GM06990 (cell line): ENCODE results near the gene ZNRF4.
"Not testable (repeated sequence)": the region's sequence is repeated elsewhere in the genome, so short reads cannot be mapped to it uniquely, and the experiment has no call there.

ENCODE experiments used
- DNase-seq: peaks from one replicate; pipeline ENCODE4 v3.0.0-alpha.2; 2011; ENCODE audit not compliant: insufficient read length; ENCODE audit errors: extremely low read depth
- H3K27me3 ChIP-seq: replicated peaks from 2 replicates; pipeline ENCODE4 v1.6.0; 2011; ENCODE audit warnings: low read length; ENCODE audit not compliant: control insufficient read depth, insufficient read depth
- H3K36me3 ChIP-seq: 2 replicates; pipeline ENCODE4 v1.5.1; 2011; ENCODE audit warnings: low read length; ENCODE audit not compliant: control insufficient read depth, insufficient read depth
- H3K4me3 ChIP-seq: replicated peaks from 2 replicates; pipeline ENCODE4 v1.5.1; 2011; ENCODE audit warnings: low read depth, mild to moderate bottlenecking, control low read depth, low read length
- TF ChIP-seq, protein P1 (sequence below): IDR thresholded peaks from 2 replicates; pipeline ENCODE4 v1.5.1; 2011; ENCODE audit warnings: low read length, control low read depth, mild to moderate bottlenecking, inconsistent platforms; ENCODE audit not compliant: insufficient read depth, poor library complexity, severe bottlenecking

ZNRF4 gene

DNA sequence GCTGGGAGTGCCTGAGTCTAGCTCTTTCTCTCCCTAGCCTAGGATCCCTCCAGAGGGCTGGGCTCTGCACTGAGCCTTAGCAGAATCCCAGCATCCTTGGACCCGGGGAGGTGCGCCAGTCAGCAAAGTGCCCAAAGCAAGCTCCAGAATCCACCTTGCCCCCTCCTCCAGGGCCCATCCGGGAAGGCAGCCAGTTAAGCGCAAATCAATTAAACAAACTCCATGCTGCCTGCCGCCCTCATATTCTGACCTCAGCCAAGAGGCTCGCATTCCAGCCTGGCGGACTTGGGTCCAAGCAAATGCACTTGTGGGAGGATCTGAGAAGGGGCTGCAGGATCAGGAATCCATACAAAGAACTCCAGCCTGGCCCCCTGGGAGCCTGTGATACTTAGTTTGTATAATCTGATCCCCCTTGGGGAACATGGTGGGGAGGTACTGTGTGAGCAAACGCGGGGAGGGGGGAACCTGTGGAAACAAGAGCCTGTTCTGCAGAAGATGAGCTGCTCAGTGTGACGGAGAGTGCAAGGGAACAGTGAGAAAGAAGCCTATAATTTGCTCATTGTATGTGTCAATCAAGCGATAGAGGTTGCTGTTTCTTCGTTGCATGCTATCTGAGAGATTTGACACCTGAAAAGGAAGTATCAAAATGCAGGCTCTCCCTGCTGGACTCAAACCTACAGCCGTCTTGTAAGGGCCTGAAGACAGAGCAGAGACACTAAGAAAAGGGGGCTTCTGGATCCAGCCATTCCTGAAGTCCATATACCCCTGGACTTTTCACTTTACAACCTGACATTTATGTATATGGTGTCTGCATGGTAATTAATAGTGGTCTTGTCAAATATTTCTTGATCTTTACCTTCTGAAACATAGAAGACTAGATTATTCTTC lies 29.4 kb downstream of the ZNRF4 start:
- Histone ChIP-seq H3K36me3 (no peaks in the 10 kb centered on the region), H3K4me3 (no peak overlapping the region), H3K27me3 (no peaks in the 10 kb centered on the region)
- DNase-seq: no peak
- TF ChIP-seq, protein P1, sequence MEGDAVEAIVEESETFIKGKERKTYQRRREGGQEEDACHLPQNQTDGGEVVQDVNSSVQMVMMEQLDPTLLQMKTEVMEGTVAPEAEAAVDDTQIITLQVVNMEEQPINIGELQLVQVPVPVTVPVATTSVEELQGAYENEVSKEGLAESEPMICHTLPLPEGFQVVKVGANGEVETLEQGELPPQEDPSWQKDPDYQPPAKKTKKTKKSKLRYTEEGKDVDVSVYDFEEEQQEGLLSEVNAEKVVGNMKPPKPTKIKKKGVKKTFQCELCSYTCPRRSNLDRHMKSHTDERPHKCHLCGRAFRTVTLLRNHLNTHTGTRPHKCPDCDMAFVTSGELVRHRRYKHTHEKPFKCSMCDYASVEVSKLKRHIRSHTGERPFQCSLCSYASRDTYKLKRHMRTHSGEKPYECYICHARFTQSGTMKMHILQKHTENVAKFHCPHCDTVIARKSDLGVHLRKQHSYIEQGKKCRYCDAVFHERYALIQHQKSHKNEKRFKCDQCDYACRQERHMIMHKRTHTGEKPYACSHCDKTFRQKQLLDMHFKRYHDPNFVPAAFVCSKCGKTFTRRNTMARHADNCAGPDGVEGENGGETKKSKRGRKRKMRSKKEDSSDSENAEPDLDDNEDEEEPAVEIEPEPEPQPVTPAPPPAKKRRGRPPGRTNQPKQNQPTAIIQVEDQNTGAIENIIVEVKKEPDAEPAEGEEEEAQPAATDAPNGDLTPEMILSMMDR: no peak

DNA sequence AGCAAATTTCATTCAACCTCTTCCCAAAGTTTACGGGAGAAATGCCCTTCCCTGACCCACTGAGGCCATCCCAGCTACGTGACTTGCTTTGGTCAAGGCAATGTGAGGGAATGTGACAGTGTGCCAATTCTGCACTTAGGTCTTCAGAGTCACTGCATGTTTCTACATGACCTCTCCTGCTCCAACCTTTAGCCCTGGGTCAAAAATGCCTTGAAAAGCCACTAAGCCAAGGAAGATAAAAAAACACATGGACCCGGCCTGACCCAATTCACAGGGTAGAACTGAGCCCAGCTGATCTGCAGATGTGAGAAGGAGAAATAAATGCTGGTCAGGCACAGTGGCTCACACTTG lies 30.0 kb downstream of the ZNRF4 start:
- no peaks in the 10 kb centered on the region; the same call in 1 of the 2 replicates for H3K27me3 ChIP-seq
- DNase-seq: no peak
- TF ChIP-seq, protein P1: no peak
- no peak overlapping the region for H3K4me3 ChIP-seq
- no peaks in the 10 kb centered on the region for H3K36me3 ChIP-seq

DNA sequence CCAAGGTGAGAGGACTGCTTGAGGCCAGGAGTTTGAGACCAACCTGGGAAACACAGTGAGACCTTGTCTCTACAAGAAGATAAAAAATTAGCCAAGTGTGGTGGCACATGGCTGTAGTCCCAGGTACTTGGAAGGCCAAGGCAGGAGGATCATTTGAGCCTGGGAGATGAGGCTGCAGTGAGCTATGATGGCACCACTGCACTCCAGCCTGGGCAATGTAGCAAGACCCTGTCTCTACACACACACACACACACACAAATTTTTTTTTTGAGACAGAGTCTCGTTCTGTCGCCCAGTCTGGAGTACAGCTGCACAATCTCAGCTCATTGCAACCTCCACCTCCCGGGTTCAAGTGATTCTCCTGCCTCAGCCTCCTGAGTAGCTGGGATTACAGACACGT lies 30.4 kb downstream of the ZNRF4 start:
- not testable (repeated sequence) for DNase-seq, H3K4me3 ChIP-seq, H3K27me3 ChIP-seq, H3K36me3 ChIP-seq

DNA sequence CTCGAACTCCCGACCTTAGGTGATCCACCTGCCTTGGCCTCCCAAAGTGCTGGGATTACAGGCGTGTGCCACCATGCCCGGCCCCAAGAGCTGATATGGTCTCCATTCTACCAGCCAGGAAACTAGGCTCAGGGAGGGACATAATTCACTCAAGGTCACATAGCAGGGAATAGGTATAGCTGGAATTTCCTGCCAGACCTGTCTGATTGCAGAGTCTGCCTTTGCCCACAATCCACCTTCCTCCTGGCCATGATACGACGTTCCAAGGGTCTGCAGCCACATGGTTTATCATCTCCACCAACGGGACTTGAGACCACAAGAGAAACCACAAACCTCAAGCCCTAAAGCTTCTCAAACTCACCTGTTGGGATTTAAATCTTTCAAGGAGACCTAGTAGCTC lies 32.0 kb downstream of the ZNRF4 start:
- H3K36me3 ChIP-seq: no peaks in the 10 kb centered on the region
- DNase-seq: no peak
- H3K27me3 ChIP-seq: no peaks in the 10 kb centered on the region; the same call in 1 of the 2 replicates
- H3K4me3 ChIP-seq: no peak overlapping the region
- TF ChIP-seq, protein P1: no peak

DNA sequence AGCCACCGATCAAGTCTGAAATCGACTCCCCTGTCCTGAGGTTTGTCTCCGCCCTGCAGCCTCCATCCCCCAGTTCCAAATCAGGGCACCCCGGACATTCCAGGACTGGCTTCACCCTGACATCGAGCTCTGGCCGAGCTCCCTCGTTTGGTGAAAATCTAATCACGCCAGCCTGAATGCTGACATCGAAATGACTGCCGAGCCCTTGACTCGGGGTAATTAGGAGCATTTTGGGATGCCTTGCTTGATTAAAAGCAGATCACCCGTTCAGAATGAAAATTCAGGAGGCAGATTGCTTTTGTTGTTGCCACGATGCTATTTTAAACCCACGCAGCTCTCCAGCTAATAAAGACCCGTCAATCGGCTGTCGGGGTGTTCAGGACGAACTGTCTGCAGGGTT lies 34.3 kb downstream of the ZNRF4 start:
- TF ChIP-seq, protein P1: no peak
- peaks cover 2% of the 10 kb centered on the region for H3K27me3 ChIP-seq
- DNase-seq: no peak
- H3K36me3 ChIP-seq: no peaks in the 10 kb centered on the region
- no peak overlapping the region for H3K4me3 ChIP-seq

DNA sequence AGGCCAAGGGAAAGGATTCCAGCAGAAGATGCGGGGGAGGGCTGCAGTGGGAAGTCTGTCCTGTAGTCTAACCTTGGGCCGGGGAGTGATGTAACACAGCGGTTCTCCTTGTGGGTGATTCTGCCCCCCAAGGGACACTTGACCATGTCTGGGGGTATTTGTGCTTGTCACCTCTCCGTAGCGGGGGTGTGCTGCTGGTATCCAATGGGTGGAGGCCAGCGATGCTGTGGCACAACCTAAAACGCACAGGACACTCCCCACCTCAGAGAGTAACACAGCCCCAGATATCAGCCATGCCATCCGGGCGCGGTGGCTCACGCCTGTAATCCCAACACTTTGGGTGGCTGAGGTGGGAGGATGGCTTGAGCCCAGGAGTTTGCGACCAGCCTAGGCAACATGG lies 36.3 kb downstream of the ZNRF4 start:
- Histone ChIP-seq H3K27me3 (peaks cover 2% of the 10 kb centered on the region), H3K4me3 (no peak overlapping the region), H3K36me3 (no peaks in the 10 kb centered on the region)
- TF ChIP-seq, protein P1: no peak
- DNase-seq: no peak
